ENCODE measurements around the gene TMEM167A. TPM values are rescaled to one million over a fixed set of nuclear protein-coding genes. Genes with fewer than 3 reads are reported as not detected.

Gene TMEM167A
- total RNA-seq, 2 donors from 2014 or later = 30.8 to 44.9 TPM

DNA sequence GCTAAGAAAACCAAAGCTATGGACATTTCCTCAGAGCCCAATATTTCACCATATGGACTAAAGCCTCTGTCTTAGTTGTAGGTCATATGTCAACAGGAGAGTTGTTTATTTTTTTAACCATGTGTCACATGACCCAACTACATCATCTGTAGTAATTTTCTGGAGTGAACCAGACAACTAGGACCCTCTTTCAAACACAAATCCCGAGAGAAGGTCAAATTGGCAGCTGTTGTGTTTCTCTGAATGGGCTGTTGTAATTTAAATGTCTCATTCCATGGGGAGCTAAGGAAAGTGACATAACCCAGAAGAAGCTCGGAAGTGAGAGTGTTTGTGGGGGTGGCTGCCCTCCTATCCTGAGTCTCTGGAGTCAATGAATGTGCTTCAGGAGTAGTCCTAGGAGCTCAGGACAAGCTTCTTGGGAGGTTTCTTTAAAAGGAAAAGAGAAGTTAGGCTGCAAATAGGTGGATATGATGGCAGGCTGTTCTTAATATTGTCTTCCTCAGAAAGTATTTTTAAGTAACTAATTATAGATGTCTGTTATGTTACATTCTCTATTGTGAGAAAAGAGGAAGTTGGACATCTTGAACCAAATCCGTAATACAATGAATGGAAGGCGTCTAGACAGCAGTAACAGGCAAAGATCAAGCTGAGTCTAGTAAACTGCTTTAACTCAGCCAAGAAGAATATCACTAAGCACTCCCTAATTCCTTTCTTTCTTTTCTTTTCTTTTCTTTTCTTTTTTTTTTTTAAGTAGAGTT, 50.1 kb downstream of the TMEM167A start:
- Histone ChIP-seq H3K27me3 (replicated peaks; ENCODE audit: insufficient read depth) (no peaks in the 10 kb centered on the region), H3K27ac (no peak overlapping the region), H3K36me3 (no peaks in the 10 kb centered on the region), H3K9me3 (no peaks in the 10 kb centered on the region), H3K4me1 (replicated peaks) (no peaks in the 10 kb centered on the region), H3K4me3 (no peak overlapping the region)
- DNase-seq (ENCODE audit: low spot score) = no peak
- WGBS = 73% methylated on average over 4 of the region's 4 CpGs
- intact Hi-C loops (cut with DNase I) = no loop called here
- TF ChIP-seq POLR2A (IDR thresholded peaks at IDR 0.05) = no peak
- TF ChIP-seq POLR2AphosphoS5 (IDR thresholded peaks at IDR 0.05) = no peak
- no peak for TF ChIP-seq CTCF (IDR thresholded peaks at IDR 0.05)

DNA sequence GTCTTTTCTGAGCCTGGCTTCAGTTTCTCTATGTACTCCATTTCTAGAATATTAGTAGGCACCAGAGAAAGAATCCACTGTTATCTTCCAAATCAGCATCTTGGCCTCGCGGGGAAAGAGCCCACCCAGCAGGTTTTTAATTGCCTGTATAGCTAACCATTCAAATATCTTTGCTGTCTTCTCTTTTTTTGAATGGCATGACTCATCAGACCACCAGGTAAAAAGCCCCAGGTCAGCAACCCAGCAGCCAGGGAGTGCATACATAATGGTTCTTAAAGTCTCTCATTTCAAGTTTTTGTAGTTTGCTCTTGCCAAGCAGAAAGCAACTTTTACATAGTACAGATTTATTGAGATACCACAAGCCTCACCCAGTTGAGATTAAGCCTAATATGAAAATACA, 50.7 kb downstream of the TMEM167A start:
- Histone ChIP-seq H3K27ac (no peak overlapping the region), H3K4me1 (replicated peaks) (no peaks in the 10 kb centered on the region), H3K4me3 (no peak overlapping the region), H3K27me3 (replicated peaks; ENCODE audit: insufficient read depth) (no peaks in the 10 kb centered on the region), H3K36me3 (no peaks in the 10 kb centered on the region), H3K9me3 (no peaks in the 10 kb centered on the region)
- no peak for TF ChIP-seq CTCF (IDR thresholded peaks at IDR 0.05)
- no peak for TF ChIP-seq POLR2A (IDR thresholded peaks at IDR 0.05)
- TF ChIP-seq POLR2AphosphoS5 (IDR thresholded peaks at IDR 0.05) = no peak
- WGBS = 55% methylated on average over 2 of the region's 2 CpGs
- no peak for DNase-seq (ENCODE audit: low spot score)
- intact Hi-C loops (cut with DNase I) = no loop called here

GRCh38 chr5:83025690-83026478, 51.3 kb downstream of the TMEM167A start:
- intact Hi-C loops (cut with DNase I) = no loop called here
- 79% methylated on average over 8 of the region's 8 CpGs for WGBS
- Histone ChIP-seq H3K27ac (no peak overlapping the region), H3K27me3 (replicated peaks; ENCODE audit: insufficient read depth) (no peaks in the 10 kb centered on the region), H3K9me3 (no peaks in the 10 kb centered on the region), H3K4me1 (replicated peaks) (no peaks in the 10 kb centered on the region), H3K4me3 (no peak overlapping the region), H3K36me3 (no peaks in the 10 kb centered on the region)
- no peak for DNase-seq (ENCODE audit: low spot score)
- TF ChIP-seq POLR2AphosphoS5 (IDR thresholded peaks at IDR 0.05) (no peak), POLR2A (IDR thresholded peaks at IDR 0.05) (no peak), CTCF (IDR thresholded peaks at IDR 0.05) (no peak)

GRCh38 chr5:83022334-83022733, 54.9 kb downstream of the TMEM167A start:
- Histone ChIP-seq H3K36me3 (no peaks in the 10 kb centered on the region), H3K4me1 (replicated peaks) (no peaks in the 10 kb centered on the region), H3K27me3 (replicated peaks; ENCODE audit: insufficient read depth) (no peaks in the 10 kb centered on the region), H3K4me3 (no peak overlapping the region), H3K27ac (no peak overlapping the region), H3K9me3 (no peaks in the 10 kb centered on the region)
- 81% methylated on average over 4 of the region's 4 CpGs for WGBS
- intact Hi-C loops (cut with DNase I) = no loop called here
- no peak for TF ChIP-seq POLR2A (IDR thresholded peaks at IDR 0.05)
- no peak for TF ChIP-seq POLR2AphosphoS5 (IDR thresholded peaks at IDR 0.05)
- no peak for TF ChIP-seq CTCF (IDR thresholded peaks at IDR 0.05)
- no peak for DNase-seq (ENCODE audit: low spot score)
